Urothelium cell line (cell line): ENCODE measurements around the gene HSDL1.
A peak's percentile ranks its signal among the peaks of the same experiment; 100 is the strongest.

Experiments
- DNase-seq: peaks from one replicate; pipeline ENCODE4 v3.0.0; 2011; ENCODE audit warnings: low spot score, mixed read lengths
- FAIRE-seq: peaks from 2 replicates; lab custom pipeline; 2011; peaks lifted over from hg19 to GRCh38; lab: Jason Lieb, UNC

Gene HSDL1

DNA sequence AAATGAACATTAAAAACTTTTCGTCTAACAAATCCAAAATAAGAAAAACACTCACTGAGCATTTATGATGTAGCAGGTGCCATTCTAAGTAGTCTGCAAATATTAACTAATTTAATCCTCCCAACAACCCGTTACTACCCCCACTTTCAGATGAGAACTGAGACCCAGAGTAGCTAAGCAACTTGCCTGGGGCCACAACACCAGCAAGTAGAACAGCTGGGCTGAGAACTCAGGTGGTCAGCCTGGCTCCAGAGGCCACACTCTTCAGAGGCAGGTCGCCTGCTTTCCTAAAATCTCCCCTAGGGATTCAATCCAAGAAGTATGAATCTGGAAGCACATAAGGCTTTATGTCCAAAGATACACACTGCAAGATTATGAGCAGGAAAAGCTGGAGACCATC lies 34.5 kb downstream of the HSDL1 start:
- FAIRE-seq (no peak), DNase-seq (no peak)

DNA sequence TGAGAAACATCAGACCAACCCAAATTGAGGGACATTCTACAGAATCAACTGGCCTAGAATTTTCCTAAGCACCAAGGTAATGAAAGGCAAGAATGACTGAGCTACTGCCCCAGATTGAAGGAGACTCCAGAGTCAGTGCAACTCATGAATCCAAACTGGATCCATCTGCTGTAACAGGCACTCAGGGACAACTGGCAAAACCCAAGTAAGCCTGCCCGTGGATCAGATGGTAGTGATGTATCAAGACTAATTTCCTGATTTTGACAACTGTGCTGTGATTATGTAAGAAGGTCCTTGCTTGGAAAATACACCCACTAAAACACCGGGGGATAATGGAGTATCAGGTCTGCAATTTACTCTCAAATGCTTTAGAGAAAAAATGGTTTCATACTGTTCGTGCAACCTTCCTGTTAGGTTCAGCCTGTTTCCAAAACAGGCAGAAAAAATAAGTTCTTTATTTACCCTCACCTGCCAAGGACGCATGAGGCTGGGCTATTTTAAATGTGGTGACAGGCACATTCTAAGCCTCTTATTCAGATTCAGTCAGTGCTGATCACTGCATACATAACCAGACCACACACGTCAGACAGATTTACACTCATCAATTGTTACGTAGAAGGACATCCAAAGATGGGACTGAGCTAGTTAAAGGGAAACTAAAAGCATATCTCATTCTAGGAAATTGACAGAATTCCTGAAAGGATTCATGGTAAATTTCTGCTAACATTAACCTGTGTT lies 35.2 kb downstream of the HSDL1 start:
- no peak for DNase-seq
- no peak for FAIRE-seq

DNA sequence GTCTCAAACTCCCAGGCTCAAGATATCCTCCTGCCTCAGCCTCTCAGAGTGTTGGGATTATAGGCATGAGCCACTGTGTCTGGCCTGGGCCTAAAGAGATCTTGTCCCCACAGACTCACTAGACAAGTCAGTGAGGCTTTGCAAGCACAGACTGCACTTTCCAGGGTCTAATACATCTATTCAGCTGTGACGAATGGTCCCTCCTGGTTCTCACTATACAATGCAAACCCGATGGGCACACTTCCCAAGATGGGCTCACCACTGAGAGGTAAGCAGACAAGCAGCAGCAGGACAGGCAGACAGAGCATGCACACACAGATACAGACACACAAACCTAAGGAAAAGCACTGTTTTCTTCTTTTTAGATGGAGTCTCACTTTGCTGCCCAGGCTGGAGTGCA lies 37.1 kb downstream of the HSDL1 start:
- FAIRE-seq = no peak
- no peak for DNase-seq

DNA sequence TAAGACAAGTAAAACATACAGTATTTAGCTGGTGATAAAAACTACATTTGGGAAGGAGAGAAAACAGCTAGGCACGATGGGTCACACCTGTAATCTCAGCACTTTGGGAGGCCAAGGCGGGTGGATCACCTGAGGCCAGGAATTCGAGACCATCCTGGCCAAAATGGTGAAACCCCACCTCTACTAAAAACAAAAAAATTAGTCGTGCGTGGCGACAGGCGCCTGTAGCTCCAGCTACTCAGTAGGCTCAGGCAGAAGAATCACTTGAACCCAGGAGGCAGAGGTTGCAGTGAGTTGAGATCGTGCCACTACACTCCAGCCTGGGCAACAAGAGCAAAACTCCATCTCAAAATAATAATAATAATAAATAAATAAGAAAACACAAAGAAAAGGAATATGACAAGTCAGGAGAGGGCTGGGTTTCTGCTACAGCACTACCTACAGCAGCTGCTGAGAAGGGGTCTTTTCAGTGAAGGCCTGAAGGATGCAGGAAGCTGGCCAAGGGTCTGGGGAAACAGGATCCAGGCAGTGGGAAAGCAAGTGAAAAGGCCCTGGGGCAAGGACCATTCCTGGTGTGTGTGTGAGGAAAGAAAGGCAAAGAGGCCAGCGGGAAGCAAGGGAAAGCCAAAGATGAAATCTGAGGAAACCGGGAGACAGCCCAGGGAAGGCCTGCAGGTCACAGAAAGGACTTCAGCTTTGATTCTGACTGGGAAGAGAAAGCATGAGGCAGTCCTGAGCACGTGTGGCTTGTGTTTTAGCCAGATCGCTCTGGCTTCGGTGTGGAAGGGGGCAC lies 38.8 kb downstream of the HSDL1 start:
- no peak for DNase-seq
- FAIRE-seq = no peak

DNA sequence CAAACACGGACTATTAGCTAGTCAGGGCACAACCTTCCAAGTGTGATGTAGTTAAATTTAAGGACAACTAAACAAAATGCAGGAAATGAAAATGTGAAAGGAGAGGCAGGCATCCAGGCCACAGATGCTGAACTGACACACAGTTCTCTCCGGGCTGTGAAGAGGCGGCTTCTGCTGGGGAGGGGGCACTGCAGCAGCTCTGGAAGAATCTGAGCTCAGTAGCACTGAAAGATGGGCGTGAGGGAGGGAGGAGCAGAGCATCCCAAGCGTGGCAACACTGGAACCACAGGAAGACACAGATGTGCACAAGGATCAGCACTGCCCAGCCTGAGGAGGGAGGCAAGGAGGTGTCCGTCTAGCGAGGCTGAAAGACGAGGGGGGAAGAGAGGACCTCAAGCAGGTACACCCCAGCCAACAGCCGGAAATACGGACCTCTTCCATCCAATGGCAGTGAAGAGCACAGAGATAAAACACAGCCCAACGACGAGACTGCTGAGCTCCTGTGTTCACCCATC lies 39.6 kb downstream of the HSDL1 start:
- DNase-seq (no peak), FAIRE-seq (no peak)

DNA sequence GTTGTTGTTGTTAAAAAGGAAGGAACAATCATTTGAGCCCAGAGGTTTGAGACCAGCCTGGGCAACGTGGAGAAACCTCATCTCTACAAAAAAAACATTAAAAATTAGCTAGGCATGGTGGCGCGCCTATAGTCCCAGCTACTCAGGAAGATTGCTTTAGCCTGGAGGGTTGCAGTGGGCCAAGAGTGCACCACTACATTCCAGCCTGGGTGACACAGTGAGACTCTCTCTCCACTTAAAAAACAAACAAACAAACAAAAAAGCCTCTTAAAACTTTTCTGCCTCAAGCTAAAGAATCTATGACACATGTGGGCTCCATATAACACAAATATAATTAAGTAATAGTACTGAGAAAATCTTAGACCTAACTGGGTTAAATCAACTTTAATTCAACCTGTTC lies 40.7 kb downstream of the HSDL1 start:
- DNase-seq (no peak), FAIRE-seq (no peak)

DNA sequence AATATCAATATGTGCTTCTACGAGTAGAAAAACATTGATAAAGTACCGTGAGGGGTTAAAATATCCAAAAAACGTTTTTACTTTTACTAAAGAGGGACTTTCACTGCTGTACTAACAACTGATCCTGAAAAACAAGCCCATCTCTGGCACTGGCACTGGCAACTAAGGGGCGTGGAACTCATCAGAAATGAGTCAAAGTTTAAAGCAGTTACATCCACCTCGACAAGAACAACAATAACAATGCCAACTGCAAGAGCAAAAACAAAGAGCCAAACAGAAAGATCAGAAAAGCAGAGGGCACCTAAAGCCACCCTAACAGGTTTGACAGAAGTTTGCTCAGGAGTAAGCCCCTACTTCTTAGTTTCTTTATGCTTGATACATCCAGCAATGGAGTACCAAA lies 41.3 kb downstream of the HSDL1 start:
- DNase-seq (no peak), FAIRE-seq (no peak)

DNA sequence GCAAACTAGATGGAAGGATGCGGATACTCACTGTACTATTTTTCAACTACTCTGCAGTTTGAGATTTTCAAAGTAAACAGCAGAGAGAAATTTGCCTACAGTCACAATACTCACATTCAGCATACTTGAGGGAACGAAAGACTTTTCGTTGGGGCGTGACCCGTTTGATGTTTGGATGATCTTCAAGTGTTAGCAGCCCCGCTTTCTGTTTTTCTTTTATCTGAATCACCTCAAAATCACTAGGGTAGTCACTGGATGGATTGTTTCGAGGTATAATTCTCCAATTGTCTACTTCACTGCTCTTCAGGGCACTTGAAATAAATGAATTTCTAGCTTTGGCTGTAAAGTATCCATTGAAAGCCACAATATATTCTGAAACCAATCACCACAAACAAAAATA lies 46.0 kb downstream of the HSDL1 start:
- FAIRE-seq = no peak
- DNase-seq = no peak

DNA sequence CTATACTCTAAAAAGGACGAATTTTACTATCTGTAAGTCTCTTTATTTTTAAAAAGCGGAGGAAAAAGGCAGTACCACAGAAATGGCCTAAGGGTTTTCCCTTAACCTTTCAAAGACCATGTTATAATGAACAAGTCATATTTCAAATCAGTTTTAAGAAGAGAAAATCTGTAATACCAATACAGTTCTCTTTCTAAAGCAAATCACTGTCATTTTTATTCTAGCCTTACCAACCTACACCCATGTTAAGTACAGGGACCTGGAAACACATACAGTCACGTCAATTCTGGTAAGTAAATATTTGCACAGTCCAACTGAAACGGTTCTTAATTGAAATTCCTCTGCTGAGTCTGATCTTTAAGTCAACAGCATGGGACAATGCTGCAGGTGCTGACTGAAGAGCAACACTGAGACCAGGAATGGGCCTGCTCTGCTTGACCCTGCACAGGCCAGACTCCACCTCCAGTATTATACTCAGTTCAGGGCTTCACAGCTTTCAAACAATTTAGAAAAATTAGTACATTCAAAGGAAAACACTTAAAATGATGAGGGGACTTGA lies 48.5 kb downstream of the HSDL1 start:
- DNase-seq (no peak), FAIRE-seq (no peak)

DNA sequence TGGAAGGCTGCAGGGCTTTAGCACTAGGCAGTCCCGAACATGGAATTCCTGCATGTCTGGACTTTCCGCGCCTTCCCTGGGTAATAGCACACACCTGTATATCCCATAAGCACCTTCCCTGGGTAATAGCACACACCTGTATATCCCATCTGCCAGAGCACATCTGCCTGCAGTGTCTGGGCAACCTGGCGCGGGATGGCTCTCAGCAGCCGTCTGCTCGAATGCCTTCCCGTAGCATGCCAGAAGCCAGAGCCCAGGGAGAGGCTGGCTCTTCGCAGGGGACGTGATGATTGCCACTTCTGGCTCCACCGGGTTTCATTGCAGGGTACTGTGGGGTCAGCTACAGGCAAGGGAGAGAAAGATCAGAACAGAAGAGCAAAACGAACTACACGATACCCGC lies 49.5 kb downstream of the HSDL1 start:
- FAIRE-seq = no peak
- no peak for DNase-seq

DNA sequence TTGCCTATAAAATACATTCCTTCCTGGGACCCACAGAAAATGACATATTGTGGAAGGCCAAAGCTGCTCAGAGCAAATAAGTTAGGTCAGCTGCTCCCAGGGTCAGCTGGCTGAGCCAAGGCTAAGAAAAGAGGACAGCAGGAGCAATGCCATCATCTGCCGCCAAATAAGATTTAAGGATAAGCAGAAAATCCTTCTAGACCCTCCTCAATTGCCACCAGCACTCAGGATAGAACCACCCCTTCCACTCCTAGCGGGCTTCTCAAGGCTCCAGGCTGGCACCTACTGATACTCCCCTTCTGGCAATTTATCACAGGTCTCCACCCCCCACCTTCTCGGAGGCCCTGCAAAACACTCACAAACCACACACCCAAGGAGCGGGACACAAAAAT lies 51.1 kb downstream of the HSDL1 start:
- FAIRE-seq (no peak), DNase-seq (no peak)

DNA sequence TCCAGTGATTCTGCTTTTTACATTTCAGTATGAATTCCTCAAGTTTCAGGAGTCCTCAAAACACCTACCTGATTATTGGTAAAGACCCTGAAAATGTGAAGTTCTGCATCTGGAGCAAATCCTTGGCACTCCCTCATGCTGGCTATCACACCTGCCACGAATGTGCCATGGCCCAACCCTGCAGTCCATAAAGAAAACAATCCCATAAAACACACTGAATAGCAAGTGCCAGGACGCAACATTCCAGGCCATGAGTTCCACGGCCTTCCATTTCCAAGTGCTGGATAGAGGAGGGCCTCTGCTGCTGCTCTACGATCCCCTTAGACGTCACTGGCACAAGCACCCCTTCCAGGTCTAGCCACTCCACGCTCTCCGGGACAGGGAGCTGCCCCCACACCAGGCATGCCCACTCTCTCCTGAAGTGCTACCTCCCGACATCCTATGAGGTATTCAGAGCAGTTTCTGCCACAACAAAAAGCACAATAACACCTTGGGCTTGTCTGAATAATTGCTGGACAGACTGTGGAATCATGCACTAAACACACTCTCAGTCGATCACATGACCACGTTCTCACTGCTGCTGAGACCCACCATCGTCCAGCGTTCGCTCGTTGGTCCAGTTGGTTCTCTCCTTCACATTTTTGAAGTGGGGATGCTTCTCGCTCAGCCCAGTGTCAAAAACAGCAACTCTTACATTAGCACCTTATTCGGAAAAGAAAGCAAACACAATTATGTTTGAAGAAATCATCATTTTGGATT lies 51.7 kb downstream of the HSDL1 start:
- FAIRE-seq = no peak
- no peak for DNase-seq

DNA sequence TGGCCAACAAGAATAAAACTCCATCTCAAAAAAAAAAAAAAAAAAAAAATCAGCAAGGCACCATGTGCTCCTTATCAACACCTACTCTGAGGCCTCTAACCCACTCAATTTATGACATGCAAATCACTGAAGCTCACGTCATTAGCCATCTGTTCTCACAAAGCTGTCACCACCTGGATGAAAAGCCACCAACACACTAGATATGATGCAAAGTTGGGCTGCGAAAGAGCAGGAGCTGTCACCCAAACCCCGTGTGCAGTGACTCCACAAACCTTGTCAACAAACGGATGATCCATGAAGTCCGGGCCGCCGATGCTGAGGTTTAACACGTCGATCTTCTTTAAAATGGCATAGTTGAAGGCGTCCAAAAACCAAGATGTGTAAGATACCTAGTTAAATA lies 53.5 kb downstream of the HSDL1 start:
- FAIRE-seq (no peak), DNase-seq (no peak)

DNA sequence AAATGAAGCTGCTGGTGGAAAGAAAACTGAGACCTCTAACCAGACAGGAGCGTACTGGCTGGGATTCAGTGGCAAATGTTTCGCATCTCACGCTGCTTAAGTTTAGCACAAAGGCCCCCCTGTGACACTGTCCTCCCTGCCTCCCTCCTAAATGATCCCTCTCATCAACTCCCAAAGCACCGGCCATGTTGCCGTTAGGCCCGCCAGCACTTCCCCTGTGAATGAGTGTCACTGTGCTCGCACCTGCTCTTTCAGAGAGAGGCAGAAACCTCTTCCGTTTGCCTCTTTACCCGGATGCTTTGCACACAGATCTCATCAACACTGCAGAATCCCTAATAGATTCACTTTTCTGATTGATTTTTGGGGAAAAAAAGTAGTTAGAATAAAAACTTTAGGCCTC lies 54.8 kb downstream of the HSDL1 start:
- FAIRE-seq (no peak), DNase-seq (no peak)

DNA sequence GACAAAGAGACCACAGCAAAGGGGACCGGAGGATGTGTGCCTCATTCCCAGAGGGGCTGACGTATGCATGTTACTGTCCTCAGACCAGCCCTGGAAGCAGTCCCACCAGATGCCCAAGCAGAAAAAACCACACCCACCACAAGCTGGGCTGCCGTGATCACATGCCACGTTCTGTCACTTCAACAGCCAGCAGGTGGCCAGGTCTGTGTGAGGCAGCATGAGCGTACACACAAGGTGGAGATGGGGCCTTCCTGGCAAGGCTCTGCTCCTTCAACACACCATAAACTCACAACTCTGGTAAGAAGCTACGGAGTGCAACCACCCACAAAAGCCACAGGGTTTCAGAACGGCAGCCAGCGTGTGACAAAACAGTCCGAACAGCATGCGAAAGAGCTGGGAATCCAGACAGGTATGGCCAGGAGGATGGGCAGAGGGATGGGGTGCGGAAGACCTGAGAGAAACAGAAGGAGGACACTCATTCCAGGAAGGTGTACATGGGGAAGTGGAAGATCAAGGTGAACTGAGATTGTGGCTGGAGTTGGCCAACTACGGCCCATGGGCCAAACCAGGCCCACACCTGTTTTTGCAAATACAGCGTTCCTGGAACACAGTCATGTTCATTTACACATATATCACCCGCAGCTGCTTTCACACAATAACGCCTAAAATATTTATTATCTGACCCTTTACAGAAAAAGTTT lies 56.1 kb downstream of the HSDL1 start:
- DNase-seq (no peak), FAIRE-seq (no peak)

DNA sequence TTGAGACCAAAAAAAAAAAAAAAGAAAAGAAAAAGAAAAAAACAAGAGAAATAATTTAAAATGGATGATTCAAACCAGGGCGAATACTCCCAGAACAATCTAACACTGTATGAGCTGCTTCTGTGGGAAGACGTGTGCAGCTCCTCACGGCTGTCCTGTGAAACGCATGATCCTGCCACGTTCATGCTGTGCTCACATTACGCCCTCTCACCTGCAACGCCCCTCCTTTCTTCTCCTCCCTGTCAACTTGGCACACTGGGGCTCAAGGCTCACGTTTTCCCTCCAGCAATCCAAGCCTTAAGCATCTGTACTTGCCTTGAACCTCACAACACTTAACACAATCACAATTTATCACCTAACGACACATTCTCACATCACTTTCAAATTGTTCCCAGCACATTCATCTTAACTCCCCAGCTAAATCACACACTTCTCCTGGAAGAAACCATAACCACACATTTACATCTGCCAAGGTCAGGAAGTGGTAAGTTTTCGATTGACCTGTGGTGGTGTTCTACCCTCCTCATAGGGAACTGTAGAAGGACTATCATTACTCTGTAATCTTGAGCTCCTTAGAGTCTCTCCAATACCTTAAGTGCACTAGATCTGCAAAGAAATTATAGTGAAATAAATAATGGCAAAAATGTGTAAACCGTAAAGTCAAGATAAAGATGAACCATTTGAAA lies 57.4 kb downstream of the HSDL1 start:
- DNase-seq (no peak), FAIRE-seq (peak; percentile 35)

DNA sequence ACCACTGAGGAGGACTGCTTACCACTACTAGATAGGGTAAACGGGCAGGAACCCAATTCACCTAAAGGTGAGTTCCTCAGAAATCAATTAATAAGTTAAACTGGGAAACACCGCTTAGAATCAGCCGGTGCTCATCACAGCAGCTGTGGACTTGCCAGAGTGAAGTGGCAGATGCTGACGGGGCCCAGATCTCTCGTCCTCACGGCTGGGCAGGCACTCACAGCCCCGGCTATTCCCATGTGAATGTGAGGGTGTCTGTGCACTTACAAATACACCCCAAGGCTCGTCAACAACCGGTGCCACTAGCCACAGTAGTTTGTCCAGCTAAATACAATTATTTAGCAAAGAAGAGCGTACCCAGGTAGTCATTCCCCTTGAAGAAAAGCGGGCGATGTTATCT lies 58.0 kb downstream of the HSDL1 start:
- DNase-seq (no peak), FAIRE-seq (no peak)

DNA sequence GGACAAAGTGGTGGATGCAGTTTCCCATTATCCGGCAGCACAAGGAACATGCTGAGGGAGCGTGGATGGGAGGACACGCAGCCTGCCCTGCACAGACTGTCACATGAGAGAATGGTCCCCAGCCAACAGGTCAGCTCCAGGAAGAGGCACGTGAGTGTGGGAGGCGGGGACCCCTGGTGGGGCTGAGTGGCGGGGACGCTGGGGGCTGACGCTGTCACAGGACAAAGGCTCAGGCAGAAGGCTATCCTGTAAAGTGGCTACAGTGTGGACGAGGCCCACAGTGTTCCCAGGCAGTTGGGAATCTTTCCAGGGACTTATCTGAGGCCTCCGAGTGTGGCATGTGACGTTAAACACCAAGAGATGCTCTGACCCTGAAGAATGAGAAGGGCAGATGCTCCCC lies 58.6 kb downstream of the HSDL1 start:
- FAIRE-seq (no peak), DNase-seq (no peak)

DNA sequence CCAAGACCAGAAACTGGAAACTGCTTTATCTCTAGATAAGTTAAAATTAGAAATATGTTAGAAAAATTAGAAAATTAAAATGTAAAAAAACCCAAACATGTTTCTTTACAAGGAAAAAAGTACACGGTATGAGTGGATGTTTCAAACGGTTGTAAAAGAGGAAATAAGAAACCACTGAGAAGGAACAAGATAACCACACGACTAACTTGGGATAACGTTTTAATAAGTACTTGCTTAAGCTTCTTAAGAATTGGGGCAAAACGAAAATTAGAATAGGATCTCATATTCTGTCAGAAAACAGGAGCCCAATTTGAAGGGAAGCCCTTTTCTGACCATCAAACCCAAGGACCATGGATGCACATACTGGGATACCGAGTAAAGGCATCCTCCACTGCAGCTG lies 59.2 kb downstream of the HSDL1 start:
- DNase-seq (no peak), FAIRE-seq (no peak)

DNA sequence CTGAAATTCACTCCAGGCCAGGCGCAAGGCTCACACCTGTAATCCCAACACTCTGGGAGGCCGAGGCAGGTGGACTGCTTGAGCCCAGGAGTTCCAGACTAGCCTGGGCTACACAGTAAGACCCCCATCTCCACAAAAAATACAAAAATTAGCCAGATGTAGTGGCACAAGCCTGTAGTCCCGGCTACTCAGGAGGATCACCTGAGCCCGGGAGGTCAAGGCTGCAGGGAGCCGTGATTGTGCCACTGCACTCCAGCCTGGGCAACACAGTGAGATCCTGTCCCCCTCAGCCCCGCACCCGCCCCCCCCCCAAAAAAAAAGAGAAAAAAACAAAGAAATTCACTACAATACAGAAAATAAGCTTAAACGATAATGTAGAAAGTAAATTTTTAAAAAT lies 59.7 kb downstream of the HSDL1 start:
- no peak for DNase-seq
- FAIRE-seq = no peak
